Panc1 (cell line): ENCODE measurements around the gene HAGH. TPM values are rescaled to one million over a fixed set of nuclear protein-coding genes. Genes with fewer than 3 reads are reported as not detected.
A peak's percentile ranks its signal among the peaks of the same experiment; 100 is the strongest.

Experiments used
- ATAC-seq: fragments of 200-7000 bp; cut with Tn5 transposase; 2 replicates; pipeline ENCODE4 v1.9.1; 2020; ENCODE audit warnings: mild to moderate bottlenecking, moderate library complexity
- BruUV-seq: library from RNA; stranded (reverse); fragments of 400-500 nt; replicated peaks from 2 replicates; lab custom pipeline; 2021; lab: Mats Ljungman, UMichigan
- CTCF ChIA-PET: fragments of 300-600 bp; sonication (Branson Sonifier 250); formaldehyde crosslinking; loops from one replicate; lab custom pipeline; 2022; ENCODE audit warnings: antibody characterized with exemption; lab: Charles Lee
- POLR2A ChIA-PET: fragments of 300-600 bp; sonication (Branson Sonifier 250); formaldehyde crosslinking; loops from one replicate; lab custom pipeline; 2022; ENCODE audit warnings: antibody characterized with exemption; lab: Charles Lee
- DNase-seq: peaks from one replicate; pipeline ENCODE4 v3.0.0-alpha.2; 2010; ENCODE audit warnings: low read depth, low spot score
- H3K27ac ChIP-seq: 2 replicates; pipeline ENCODE4 v1.5.1; 2011; ENCODE audit warnings: mild to moderate bottlenecking, low read length, inconsistent platforms
- H3K27me3 ChIP-seq: fragments of 200-500 bp; sonication (Bioruptor generic); 2 replicates; pipeline ENCODE4 v1.6.0; 2014; ENCODE audit warnings: low read length, inconsistent platforms; ENCODE audit not compliant: control insufficient read depth, insufficient read depth
- H3K36me3 ChIP-seq: fragments of 200-500 bp; sonication (Bioruptor generic); 2 replicates; pipeline ENCODE4 v1.5.1; 2014; ENCODE audit warnings: inconsistent platforms, mild to moderate bottlenecking, low read length, moderate library complexity; ENCODE audit not compliant: control insufficient read depth, insufficient read depth
- H3K4me1 ChIP-seq: 2 replicates; pipeline ENCODE4 v1.5.1; 2011; ENCODE audit warnings: inconsistent platforms, mild to moderate bottlenecking, low read length, moderate library complexity; ENCODE audit not compliant: control insufficient read depth, insufficient read depth
- H3K4me3 ChIP-seq, 2 experiments: 2 replicates each; pipeline ENCODE4 v1.5.1; 2011 to 2012; ENCODE audit warnings: low read depth in 2 of 2, low read length in 2 of 2, mild to moderate bottlenecking in 2 of 2, inconsistent platforms in 1 of 2, moderate library complexity in 1 of 2
- H3K9me3 ChIP-seq: fragments of 200-500 bp; sonication (Bioruptor generic); 2 replicates; pipeline ENCODE4 v1.5.1; 2014; ENCODE audit warnings: low read depth, mild to moderate bottlenecking, inconsistent platforms, low read length, moderate library complexity; ENCODE audit not compliant: control insufficient read depth, insufficient read depth
- CTCF ChIP-seq: fragments of 450-650 bp; IDR thresholded peaks from 2 replicates; pipeline ENCODE4 v1.5.1; 2017; ENCODE audit warnings: mild to moderate bottlenecking
- POLR2AphosphoS5 ChIP-seq: IDR thresholded peaks from 2 replicates; pipeline ENCODE4 v1.6.1; 2012; ENCODE audit warnings: mild to moderate bottlenecking, low read depth, low read length, moderate library complexity
- REST ChIP-seq, 2 experiments: IDR thresholded peaks; 2 replicates each; pipeline ENCODE4 v1.6.1; 2011 to 2012; ENCODE audit warnings: low read depth in 2 of 2, control low read depth in 1 of 2, low read length in 1 of 2, mild to moderate bottlenecking in 1 of 2, moderate library complexity in 1 of 2; ENCODE audit not compliant: insufficient read depth in 1 of 2
- SIN3A ChIP-seq: IDR thresholded peaks from 2 replicates; pipeline ENCODE4 v1.6.1; 2012; ENCODE audit warnings: low read depth, mild to moderate bottlenecking, low read length, moderate library complexity, borderline replicate concordance; ENCODE audit not compliant: insufficient read depth
- TCF7L2 ChIP-seq: IDR thresholded peaks from 2 replicates; pipeline ENCODE4 v1.6.1; 2011; ENCODE audit warnings: mild to moderate bottlenecking, low read depth, low read length, inconsistent platforms
- in situ Hi-C: cut with HindIII; loops from 2 replicates; pipeline ENCODE4 v1.10.0; 2016; ENCODE audit warnings: low sequenced_read_pairs, low pct_unique_long_range_greater_than_20kb
- intact Hi-C: fragments of 100-400 bp; cut with micrococcal nuclease; formaldehyde crosslinking; loops from one replicate; pipeline ENCODE4 v1.10.0; 2022; ENCODE audit not compliant: unreplicated experiment
- total RNA-seq: library from RNA; stranded (reverse); gene quantifications from one replicate; pipeline ENCODE4 v1.2.1, GENCODE V29; 2021; ENCODE audit not compliant: unreplicated experiment

The HAGH gene
- total RNA-seq, 1 experiment from 2014 or later = 58.9 TPM

GRCh38 chr16:1818204-1818872 lies 8.3 kb downstream of the HAGH start:
- Histone ChIP-seq H3K4me3 (no peak overlapping the region), H3K9me3 (no peaks in the 10 kb centered on the region), H3K27me3 (no peaks in the 10 kb centered on the region), H3K36me3 (no peaks in the 10 kb centered on the region), H3K27ac (no peak overlapping the region), H3K4me1 (no peaks in the 10 kb centered on the region)
- CTCF ChIA-PET = interaction anchor here (0.6 kb wide), 1 partner anchor 15 kb away, joined by 8 read pairs; no protein-coding TSS in a partner anchor
- no TSS peak for BruUV-seq
- intact Hi-C loops = no loop called here
- ATAC-seq (peak; percentile 28; the same call in 1 of the 2 replicates), DNase-seq (no peak)
- no peak for TF ChIP-seq TCF7L2
- no peak for TF ChIP-seq POLR2AphosphoS5
- TF ChIP-seq REST (IDR thresholded peaks at IDR 0.05; ENCODE audit: insufficient read depth in 1 of 2, low read depth in 2 of 2, low read length in 1 of 2) = no peak
- TF ChIP-seq CTCF = no peak
- no peak for TF ChIP-seq SIN3A
- in situ Hi-C loops = no loop called here
- POLR2A ChIA-PET = no interaction called here

GRCh38 chr16:1817716-1818115 lies 8.9 kb downstream of the HAGH start:
- peaks cover 2% of the 10 kb centered on the region; the same call in 1 of the 2 replicates for H3K4me1 ChIP-seq
- CTCF ChIA-PET = no interaction called here
- ATAC-seq (peak; percentile 4; the same call in 1 of the 2 replicates), DNase-seq (no peak)
- H3K9me3 ChIP-seq = no peaks in the 10 kb centered on the region
- BruUV-seq = no TSS peak
- H3K36me3 ChIP-seq = no peaks in the 10 kb centered on the region
- H3K27me3 ChIP-seq = no peaks in the 10 kb centered on the region
- in situ Hi-C loops (no loop called here), intact Hi-C loops (no loop called here)
- POLR2A ChIA-PET = no interaction called here
- TF ChIP-seq POLR2AphosphoS5 = no peak
- no peak for TF ChIP-seq SIN3A
- no peak for TF ChIP-seq TCF7L2
- no peak for TF ChIP-seq CTCF
- no peak for TF ChIP-seq REST (IDR thresholded peaks at IDR 0.05; ENCODE audit: insufficient read depth in 1 of 2, low read depth in 2 of 2, low read length in 1 of 2)
- H3K4me3 ChIP-seq = no peak overlapping the region
- no peak overlapping the region for H3K27ac ChIP-seq
